GM21526 (cell line): Measurements from ENCODE around the gene ANXA2.
"Not testable (repeated sequence)": the region's sequence is repeated elsewhere in the genome, so short reads cannot be mapped to it uniquely, and the experiment has no call there.

Experiments
- ATAC-seq: cut with Tn5 transposase; IDR thresholded peaks from one replicate; pipeline ENCODE4 v1.9.1; 2021; ENCODE audit warnings: moderate library complexity; ENCODE audit not compliant: unreplicated experiment, low FRiP score

The ANXA2 gene

DNA sequence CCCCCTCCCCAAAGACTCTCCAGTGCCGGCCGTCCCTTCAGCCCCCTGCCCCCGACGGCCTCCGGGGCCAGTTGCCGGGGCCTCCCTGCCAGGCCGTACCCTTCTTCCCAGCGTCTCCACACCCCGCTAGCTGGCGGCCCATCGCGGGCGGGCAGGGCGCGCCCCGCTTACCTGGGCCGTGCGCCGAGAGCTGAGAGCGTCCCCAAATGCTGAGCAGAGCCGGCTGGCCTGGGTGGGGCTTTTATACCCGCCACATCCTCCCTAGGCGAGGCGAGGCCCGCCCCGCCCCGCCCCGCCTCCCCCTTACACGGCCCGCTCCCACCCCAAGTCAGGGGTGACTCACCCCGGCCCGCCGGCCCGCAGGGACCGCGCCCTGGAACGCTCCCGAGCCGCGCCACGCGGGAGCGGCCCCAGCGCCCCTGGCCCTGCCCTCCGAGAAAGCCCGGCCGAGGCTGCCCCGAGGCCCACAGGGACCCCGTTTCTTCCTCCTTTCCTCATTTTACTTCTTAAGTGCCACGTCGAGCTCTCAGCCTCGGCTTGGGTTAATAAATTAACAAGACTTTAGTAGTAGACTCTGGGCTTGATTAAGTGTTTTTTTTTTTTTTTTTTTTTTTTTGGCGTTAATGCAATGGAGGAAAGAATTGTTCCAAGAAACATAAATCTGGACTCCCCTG lies at the start of gene ANXA2:
ANXA2 (minus strand) TSS at position 215 of the 674 bp plus-strand sequence. CDS start 11,911 bp downstream, outside the sequence.
- ATAC-seq, result peak; percentile 59

DNA sequence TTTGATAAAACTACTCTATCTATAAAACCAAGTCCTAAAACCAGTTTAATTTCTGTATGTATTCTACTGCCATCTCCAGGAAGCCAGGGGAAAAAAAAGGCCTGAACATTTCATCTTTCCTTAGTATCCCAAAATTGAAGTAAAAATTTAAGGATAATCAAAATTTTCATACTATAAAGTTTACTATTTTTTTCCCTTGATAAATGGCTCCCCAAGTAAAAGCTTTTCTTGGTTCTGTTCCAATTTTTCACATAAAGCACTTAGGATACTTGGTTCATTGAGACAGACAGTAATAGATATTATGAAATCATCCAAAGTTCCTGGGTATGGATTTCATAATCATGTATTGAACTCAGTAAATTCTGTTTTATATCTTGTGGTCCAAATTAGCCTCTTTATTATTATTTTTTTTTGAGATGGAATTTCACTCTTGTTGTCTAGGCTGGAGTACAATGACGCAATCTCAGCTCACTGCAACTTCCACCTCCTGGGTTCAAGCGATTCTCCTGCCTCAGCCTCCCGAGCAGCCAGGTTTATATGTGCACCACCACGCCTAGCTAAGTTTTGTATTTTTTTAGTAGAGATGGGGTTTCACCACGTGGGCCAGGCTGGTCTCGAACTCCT lies 46.6 kb upstream of the ANXA2 start:
- no peak for ATAC-seq

DNA sequence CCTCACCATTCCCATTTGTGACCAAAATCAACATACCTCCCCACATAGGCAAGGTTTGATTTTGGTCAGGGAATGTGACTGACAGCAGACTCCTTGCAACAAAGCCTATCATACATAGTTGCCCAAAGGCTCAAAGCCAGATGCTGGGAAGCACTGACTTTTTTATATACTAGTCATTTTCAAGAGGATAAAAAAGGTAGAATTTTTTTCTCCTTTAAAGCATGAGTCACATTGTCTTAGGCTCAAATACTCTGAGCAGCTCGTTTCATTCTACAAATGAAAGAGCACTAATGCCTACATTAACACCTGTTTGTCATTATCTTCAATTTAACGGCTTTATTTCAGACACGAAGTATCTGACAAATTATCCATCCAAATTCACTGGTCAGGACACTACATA lies 45.0 kb upstream of the ANXA2 start:
- ATAC-seq, result no peak

DNA sequence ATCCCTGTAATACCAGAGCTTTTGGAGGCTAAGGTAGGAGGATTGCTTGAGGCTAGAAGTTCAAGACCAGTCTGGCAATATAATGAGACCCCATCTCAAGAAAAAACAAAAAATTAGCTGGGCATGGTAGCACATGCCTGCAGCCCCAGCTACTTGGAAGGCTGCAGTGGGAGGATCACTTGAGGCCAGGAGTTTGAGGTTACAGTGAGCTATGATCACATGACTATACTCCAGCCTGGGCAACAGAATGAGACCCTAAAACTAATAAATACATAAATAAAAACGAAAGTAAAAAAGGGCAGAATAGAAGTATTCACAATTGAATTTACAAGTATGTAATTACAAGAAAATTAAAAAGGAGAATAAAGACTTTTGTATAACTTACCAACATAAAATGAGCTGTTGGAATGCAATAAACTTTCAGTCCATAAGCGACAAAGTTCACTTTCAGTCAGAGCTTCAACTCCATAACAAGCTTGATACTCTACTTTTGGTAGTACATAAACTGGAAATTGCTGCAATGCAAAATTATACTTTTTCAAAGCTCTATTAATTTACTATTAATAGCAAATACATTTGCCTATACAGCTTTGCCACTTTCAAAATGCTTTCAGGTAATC lies 44.4 kb upstream of the ANXA2 start:
- no peak for ATAC-seq

DNA sequence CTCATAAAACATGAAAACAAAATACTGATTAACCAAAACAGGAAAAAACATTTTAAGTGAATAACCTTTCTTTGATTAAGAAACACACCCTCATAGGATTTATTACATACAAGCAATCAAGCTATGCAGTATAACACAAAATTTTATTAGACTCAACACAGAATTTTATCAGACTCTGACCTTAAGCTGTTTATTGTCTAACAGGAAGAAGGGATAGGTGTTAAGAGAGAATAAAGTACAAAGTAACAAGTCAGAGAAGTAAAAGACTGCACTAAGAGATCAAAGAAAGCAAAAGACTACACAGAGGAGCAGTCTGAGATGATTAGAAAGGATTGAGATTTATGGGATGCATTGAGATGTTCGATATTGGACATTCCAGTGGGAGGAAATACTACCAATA lies 43.5 kb upstream of the ANXA2 start:
- ATAC-seq, result no peak

DNA sequence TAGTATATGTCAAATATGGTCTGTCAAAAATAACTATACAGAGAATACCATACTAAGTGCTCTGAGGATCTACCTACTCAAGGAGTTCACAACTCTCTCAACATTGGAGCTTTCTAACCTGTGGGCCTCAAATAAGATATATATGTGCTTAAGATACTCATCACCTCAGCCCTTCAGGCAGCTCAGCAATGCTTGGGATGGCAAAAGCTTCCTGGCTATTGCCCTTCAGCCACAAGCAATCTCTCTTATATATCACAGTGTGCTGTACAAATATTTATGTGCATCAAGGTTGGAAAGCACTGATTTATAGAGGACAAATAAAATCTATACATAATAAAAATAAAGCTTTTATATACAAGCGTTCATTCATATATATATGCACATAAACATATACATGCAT lies 40.9 kb upstream of the ANXA2 start:
- ATAC-seq, result no peak

DNA sequence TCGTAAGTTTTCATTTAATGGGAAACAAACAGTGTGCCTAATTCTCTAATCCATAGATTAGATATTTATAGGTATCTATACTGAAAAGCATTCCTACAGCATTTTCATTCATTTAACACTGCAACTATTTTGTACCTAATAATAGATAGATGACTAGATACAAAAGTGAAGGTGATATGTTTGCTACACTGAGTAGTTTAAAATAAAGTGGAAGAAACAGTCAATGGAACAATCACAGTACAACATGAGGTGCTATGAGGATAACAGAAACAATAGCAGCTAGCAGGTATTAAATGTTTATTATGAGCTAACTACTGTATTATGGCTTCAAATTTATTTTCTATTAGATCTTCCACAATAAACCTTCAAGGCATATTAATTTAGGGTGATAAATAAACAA lies 31.1 kb upstream of the ANXA2 start:
- no peak for ATAC-seq

DNA sequence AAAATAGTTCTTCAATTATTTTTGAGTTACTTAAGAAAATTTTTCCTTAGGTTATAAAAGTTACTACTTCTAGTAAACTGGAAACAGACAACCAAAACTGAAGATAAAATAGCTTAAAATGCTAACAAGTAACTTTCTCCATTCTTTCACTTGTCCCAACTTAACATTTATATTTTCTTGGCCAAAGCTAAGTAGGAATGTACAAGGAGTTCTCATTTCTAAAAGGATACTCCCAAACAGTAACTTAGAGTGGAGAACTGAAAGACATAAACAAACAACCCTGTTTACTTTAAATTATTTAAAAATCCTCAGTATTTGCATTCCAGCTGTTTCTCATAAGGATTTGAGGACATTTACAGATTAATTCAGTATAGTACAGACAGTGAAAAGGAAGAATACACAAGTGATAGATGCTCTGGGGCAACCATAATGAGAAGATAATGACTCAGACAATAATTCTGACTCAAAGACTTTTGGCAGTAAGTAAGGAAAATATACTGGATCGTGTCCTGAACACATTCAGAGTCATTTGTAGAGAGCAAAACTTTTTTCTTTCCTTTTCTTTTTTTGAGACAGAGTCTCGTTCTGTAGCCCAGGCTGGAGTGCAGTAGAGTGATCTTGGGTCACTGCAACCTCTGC lies 29.2 kb upstream of the ANXA2 start:
- ATAC-seq, result no peak

DNA sequence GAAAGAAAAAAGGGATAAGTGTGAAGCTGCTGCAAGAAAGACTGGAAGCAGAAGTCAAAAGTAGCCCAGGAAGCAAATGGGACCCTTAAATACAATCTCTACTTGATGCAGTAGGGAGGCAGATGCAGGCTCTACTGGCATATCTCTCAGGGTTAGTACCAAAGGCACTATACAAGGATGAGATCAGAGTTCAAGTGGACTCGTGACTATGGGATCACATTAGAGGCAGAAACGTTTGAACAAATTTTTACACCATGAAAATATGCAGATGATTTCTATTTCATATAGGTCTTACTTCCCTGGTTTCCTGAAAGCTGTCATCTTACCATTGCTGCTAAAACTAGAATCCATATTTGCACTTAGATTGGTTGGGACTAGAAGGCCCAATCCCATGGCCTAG lies 27.7 kb upstream of the ANXA2 start:
- no peak for ATAC-seq

DNA sequence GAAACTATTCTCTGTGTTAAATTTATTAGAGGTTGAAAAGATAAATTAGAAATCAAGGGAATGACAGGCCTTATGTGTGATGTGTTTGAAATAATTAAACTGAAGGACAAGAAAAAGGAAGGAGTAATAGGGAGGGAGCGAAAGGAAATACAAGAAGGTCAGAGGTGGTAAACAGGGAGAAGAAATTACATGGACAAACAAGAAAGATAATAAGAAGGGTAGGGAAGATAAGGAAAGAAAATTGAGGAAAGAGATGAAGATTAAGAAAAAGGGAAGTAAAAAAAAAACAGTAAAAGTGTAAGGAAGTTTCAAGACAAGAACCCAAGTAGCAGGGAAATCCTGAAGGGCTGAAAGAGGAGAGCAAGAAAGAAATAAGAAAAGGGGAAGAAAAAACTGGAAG lies 26.2 kb upstream of the ANXA2 start:
- no peak for ATAC-seq

DNA sequence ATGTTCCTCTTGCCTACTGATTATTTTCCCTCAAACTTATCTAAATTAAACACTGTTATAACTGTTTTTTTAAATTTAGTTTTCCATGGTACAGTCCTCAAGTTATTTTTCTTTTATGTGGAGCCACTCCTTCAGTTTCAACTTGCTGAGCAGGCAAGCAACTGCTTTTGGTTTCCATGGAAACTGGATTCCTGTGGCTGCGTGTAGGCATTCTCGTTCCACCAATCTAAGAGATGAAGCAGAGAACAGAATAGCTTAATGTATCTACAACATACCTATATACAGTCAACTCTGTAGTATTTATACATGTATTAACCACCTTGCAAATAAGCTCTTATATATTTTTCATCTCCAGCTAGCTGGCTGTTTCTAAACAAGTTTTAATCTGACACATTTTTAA lies 25.8 kb upstream of the ANXA2 start:
- ATAC-seq, result no peak

DNA sequence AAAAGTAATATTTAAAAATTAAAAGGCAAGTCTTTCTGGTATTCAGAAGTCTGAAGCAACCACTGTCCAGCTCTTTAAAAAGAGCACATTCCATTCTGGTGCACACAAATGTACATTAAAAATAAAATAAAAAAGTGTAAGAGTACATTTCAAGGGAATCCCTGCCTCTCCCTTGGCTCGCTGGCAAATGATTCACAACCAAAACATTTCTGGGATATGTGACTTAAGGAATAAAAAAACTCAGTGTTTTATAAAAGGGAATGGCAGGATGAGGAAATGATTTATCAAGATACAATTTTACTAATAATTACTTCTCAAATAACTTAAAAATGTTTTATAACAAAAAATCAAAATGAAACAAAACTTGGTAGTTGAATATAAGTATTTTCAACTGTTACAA lies 23.8 kb upstream of the ANXA2 start:
- no peak for ATAC-seq

DNA sequence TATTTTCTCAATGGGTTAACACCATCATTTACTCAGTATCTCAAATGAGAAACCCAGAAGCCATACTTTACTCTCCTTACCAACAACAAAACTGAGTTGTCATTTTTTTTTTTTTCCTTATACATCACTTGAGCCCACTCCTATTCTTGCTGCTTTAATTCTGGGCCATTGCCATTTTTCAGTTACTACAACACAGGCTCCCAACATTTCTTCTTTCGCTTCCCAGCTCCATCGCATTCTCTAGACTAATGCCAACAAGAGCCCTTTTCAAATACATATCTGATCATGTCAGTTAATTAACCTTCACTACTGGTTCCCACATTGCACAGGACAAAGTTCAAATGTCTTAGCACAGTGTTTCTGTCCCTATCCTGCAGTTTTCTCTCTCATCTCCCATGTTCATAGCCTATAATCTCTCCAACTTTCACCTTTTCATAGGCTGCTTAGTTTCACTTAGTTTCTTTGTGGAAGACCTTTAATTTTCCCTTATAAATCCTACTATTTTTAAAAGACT lies 22.5 kb upstream of the ANXA2 start:
- no peak for ATAC-seq

DNA sequence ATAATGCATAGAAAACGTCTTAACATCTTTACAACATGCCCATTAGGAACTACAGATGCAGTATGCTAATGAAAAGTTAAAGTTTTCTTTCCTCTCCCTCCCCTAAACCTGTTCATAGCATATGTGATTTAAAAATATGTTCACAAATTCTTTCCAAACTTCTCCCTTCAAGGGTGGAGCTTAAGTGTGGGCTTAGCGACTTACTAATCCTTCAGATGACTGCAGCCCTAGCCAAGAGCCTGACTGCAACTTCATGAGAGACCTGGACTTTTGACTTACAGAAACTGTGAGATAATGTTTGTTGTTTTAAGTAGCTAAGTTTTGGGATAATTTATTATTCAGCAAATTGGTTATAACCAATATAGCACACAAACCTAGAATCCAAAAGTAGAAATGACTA lies 22.0 kb upstream of the ANXA2 start:
- ATAC-seq, result no peak

DNA sequence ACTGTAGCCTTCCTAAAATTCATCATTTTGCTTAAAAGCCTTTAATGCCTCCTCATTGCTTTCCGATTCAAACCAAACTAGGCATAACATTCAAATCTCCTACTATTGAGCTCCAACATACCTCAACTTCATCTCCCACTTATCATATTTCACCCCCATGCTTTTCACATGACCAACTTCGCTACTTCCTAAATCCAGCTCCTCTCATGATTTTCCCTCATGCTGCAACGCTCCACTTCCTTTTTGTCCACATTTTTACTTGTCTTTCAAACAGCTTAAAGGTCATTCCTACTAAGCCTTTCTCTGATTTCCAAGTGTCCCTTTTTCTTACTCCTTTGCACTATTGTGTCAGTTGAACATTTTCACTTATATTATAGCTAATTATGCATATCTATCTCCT lies 20.3 kb upstream of the ANXA2 start:
- ATAC-seq, result no peak

DNA sequence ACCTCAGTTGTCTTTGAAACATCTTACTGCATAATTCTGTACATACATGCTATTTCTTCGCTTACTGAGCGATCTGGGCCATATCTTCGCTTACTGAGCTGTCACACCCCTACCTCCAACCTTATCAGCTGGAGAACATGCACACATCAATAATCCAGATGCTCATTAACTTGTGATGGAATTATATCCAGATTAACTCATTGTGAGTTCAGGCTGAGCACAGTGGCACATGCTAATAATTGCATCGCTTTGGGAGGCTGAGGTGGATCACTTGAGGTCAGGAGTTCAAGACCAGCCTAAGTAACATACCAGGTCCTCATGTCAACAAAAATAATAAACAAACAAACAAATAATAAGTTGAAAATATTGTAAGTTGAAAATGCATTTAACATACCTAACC lies 19.3 kb upstream of the ANXA2 start:
- no peak for ATAC-seq

DNA sequence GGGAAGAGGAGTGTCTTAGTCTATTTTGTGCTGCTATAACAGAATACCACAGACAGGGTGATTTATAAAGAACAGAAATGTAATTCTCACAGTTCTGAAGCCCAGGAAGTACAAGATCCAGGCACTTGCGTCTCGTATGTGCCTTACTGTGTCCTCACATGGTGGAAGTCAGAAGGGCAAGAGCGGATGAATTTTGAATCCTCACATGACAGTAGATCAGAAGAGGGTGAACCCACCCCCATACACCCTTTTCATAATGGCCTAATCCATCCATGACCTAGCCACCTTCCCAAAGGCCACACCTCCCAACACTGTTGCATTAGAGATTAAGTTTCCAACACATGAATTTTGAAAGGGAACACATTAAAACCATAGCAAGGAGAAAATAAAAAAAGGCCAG lies 18.7 kb upstream of the ANXA2 start:
- no peak for ATAC-seq

DNA sequence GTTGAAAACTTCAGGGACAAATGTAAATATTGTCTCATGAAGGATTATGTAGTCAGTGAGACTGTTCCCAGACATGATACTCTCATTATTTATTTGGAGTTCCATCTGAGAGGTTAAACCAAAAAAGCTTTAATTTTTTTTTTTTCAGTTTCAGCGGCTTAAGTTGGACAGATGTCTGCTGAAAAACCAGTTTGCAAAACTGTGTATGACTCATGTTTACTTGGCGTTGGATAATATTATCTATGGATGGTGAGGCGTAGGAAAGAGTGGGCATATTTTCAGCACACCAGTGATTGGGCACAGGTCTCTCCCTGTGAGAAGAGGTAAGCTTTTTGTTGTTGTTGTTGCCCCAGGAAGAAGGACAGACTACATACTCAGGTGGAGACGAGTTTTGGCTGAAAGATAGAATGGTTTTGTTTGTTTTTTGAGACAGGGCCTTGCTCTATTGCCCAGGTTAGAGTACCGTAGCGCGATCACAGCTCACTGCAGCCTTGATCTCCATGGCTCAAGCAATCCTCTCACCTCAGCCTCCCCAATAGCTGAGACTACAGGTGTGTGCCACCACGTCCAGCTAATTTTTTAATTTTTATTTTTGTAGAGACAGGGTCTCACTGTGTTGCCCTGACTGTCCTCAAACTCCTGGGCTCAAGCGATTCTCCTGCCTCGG lies 16.4 kb upstream of the ANXA2 start:
- no peak for ATAC-seq

DNA sequence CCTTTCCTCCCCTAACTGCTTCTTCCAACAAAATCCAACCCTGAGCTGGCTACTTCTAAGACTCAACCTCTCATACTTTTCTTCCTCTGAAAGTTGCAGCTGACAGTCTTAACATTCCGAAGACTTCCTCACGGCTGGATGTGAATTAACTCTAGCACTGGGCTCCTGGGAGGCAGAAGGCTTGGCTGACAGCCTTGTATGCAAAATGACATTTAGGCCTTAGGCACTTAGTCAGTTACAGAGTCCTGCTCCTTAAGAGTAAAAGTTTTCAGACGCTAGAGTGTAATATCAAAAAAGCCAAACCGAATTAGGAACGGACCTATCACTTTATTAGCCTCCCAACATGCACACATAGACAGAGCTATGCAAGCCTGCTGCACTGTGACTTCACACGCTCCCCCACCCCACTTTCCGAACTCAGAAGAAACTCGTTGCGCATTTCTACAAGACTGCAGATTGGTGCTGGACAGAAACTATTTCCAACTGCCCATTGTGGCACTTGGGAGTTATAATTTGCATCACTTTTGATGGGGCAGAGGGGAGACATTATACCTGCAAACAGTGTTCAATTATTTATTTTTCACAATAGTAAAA lies 15.5 kb upstream of the ANXA2 start:
- no peak for ATAC-seq

DNA sequence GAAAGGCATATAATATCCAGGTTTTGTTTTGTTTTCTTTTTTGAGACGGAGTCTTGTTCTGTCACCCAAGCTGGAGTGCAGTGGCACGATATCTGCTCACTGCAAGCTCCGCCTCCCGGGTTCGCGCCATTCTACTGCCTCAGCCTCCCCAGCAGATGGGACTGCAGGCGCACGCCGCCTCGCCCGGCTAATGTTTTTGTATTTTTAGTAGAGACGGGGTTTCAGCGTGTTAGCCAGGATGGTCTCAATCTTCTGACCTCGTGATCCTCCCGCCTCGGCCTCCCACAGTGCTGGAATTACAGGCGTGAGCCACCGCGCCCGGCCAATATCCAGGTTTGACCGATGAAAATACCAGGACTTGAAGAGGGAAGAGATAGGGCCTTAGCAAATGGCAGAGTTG lies 15.0 kb upstream of the ANXA2 start:
- not testable (repeated sequence) for ATAC-seq
